ENCODE measurements around the gene HOXC9. TPM values are rescaled to one million over a fixed set of nuclear protein-coding genes. Genes with fewer than 3 reads are reported as not detected.

HOXC9 gene
- total RNA-seq, 6 donors from 2014 or later, result 0.17 to 0.23 TPM; not detected in 4

GRCh38 chr12:54006559-54007220 is 6.7 kb downstream of the HOXC9 start:
- 15 to 26% methylated on average over 17 to 22 of the region's 22 CpGs for WGBS, 2 donors
- Histone ChIP-seq H3K36me3 (no peaks in the 10 kb centered on the region), H3K9me3 (no peaks in the 10 kb centered on the region), H3K27ac (no peak overlapping the region), H3K4me3 (peak overlapping the region in 3 of 4 donors; percentile 19 to 42 (median 37)), H3K4me1 (peaks cover 13 to 27% (median 17%) of the 10 kb centered on the region in 4 donors), H3K27me3 (peaks cover 3 to 92% (median 47%) of the 10 kb centered on the region in 4 donors)
- peak in 1 of 2 donors; percentile 57 for DNase-seq
- TF ChIP-seq, protein P1, sequence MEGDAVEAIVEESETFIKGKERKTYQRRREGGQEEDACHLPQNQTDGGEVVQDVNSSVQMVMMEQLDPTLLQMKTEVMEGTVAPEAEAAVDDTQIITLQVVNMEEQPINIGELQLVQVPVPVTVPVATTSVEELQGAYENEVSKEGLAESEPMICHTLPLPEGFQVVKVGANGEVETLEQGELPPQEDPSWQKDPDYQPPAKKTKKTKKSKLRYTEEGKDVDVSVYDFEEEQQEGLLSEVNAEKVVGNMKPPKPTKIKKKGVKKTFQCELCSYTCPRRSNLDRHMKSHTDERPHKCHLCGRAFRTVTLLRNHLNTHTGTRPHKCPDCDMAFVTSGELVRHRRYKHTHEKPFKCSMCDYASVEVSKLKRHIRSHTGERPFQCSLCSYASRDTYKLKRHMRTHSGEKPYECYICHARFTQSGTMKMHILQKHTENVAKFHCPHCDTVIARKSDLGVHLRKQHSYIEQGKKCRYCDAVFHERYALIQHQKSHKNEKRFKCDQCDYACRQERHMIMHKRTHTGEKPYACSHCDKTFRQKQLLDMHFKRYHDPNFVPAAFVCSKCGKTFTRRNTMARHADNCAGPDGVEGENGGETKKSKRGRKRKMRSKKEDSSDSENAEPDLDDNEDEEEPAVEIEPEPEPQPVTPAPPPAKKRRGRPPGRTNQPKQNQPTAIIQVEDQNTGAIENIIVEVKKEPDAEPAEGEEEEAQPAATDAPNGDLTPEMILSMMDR (IDR thresholded peaks at IDR 0.05), result no peak
- TF ChIP-seq EP300 (IDR thresholded peaks at IDR 0.05), result no peak
- TF ChIP-seq POLR2A (IDR thresholded peaks at IDR 0.05), result no peak
- TF ChIP-seq POLR2AphosphoS5 (IDR thresholded peaks at IDR 0.05), result no peak
- no peak for ATAC-seq (ENCODE audit: low FRiP score in 2 of 2)

DNA sequence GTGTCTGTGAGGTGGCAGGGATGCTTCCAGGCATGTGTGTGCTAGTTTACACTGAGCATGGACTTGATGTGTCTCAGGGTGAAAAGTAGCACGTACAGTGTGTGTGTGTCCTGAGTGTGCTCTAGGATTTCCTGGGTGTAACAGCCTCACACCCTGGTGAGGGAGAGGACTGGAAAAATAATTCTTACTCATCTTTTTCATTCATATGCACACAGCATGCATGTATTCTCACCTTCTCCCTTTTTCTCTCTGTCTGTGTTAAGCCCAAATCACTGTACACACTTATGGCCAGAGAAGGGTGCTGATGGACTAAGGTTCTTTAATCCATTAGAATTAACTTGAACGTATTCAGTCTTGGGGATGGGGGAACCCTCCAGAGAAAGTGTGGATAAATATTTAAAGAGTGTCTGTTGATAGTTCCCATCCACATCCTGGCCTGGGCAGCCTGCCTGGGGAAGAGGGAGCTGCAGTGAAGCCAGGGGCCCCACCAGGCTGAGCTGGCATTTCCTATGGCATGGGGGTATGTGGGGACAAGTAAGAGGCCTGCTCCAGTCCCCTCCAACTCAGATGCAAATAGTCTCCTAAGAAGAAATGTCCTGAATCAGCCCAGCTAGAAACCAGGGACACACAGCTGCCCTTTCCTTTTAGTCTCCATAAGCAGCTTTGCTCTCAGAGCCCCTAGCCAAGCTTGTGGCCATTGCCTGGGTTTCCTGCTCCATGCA is 7.7 kb downstream of the HOXC9 start:
- DNase-seq, result no peak
- ATAC-seq (ENCODE audit: low FRiP score in 2 of 2), result no peak
- TF ChIP-seq POLR2AphosphoS5 (IDR thresholded peaks at IDR 0.05) (no peak), POLR2A (IDR thresholded peaks at IDR 0.05) (no peak), EP300 (IDR thresholded peaks at IDR 0.05) (no peak)
- Histone ChIP-seq H3K27ac (no peak overlapping the region), H3K4me1 (peaks cover 13 to 27% (median 17%) of the 10 kb centered on the region in 4 donors), H3K36me3 (no peaks in the 10 kb centered on the region), H3K27me3 (peaks cover 3 to 89% (median 46%) of the 10 kb centered on the region in 4 donors), H3K4me3 (no peak overlapping the region), H3K9me3 (no peaks in the 10 kb centered on the region)
- 25 to 41% methylated on average over 2 of the region's 2 CpGs for WGBS, 2 donors

GRCh38 chr12:54008260-54008552 is 8.2 kb downstream of the HOXC9 start:
- no peak for TF ChIP-seq POLR2A (IDR thresholded peaks at IDR 0.05)
- no peak for TF ChIP-seq EP300 (IDR thresholded peaks at IDR 0.05)
- TF ChIP-seq POLR2AphosphoS5 (IDR thresholded peaks at IDR 0.05), result no peak
- TF ChIP-seq, protein P1 (IDR thresholded peaks at IDR 0.05), result no peak
- H3K9me3 ChIP-seq, result no peaks in the 10 kb centered on the region
- H3K4me3 ChIP-seq, result no peak overlapping the region
- no peak for ATAC-seq (ENCODE audit: low FRiP score in 2 of 2)
- peaks cover 3 to 89% (median 46%) of the 10 kb centered on the region in 4 donors for H3K27me3 ChIP-seq
- WGBS, 2 donors, result 13 to 28% methylated on average over 2 of the region's 2 CpGs
- peaks cover 13 to 27% (median 17%) of the 10 kb centered on the region in 4 donors for H3K4me1 ChIP-seq
- no peaks in the 10 kb centered on the region for H3K36me3 ChIP-seq
- H3K27ac ChIP-seq, result no peak overlapping the region
- no peak for DNase-seq

DNA sequence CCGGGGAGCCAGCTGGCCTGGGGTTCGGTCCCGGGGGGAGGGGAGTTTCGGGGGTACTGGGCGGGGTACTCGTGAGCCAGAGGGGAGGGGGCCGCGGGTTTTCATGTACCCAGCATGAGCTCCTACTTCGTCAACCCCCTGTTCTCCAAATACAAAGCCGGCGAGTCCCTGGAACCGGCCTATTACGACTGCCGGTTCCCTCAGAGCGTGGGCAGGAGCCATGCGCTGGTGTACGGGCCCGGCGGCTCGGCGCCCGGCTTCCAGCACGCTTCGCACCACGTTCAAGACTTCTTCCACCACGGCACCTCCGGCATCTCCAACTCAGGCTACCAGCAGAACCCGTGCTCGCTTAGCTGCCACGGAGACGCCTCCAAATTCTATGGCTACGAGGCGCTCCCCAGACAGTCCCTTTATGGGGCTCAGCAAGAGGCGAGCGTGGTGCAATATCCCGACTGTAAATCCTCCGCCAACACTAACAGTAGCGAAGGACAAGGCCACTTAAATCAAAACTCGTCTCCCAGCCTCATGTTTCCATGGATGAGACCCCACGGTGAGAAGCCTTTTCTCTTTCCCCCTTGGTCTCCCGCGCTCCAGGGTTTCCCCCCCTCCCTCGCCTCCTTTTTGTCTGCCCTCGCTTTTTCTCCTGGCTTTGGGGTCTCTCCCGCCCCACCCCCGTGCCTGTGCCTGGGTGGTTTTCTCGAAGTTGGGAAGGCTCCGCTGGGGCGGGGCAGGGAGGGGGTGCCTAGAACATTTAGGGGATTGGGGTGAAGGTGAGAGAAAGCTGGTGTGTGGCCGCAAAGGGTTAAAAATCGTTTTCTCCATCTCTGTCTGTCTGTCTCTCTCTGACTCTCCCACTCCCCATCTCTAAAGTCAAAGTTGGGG is 9.5 kb downstream of the HOXC9 start:
- peak in 1 of 2 donors; percentile 27 for ATAC-seq (ENCODE audit: low FRiP score in 2 of 2)
- H3K27me3 ChIP-seq, result peaks cover 3 to 88% (median 44%) of the 10 kb centered on the region in 4 donors
- DNase-seq, result peak in 1 of 2 donors; percentile 86
- H3K4me3 ChIP-seq, result peak overlapping the region in 2 of 4 donors; percentile 5 to 15
- no peaks in the 10 kb centered on the region for H3K9me3 ChIP-seq
- TF ChIP-seq EP300 (IDR thresholded peaks at IDR 0.05) (no peak), POLR2A (IDR thresholded peaks at IDR 0.05) (no peak), POLR2AphosphoS5 (IDR thresholded peaks at IDR 0.05) (no peak)
- TF ChIP-seq, protein P1 (IDR thresholded peaks at IDR 0.05), result no peak
- peaks cover 14 to 31% (median 20%) of the 10 kb centered on the region in 4 donors for H3K4me1 ChIP-seq
- no peaks in the 10 kb centered on the region for H3K36me3 ChIP-seq
- 3 to 4% methylated on average over 19 to 39 of the region's 51 CpGs for WGBS, 2 donors
- H3K27ac ChIP-seq, result no peak overlapping the region

All from upper lobe of left lung (tissue), 6 donors.